ACC112 (cell line): ENCODE measurements around the gene FBN3.

ENCODE experiments used
- H2AFZ ChIP-seq: fragments of 200-600 bp; sonication (generic); one replicate; pipeline ENCODE4 v1.6.0; 2017; ENCODE audit warnings: antibody characterized with exemption, low read length; ENCODE audit not compliant: unreplicated experiment
- H3K27ac ChIP-seq: fragments of 200-600 bp; sonication (generic); 2 replicates; pipeline ENCODE4 v1.5.1; 2014; ENCODE audit warnings: low read depth, mild to moderate bottlenecking, antibody characterized with exemption, low read length, moderate library complexity
- H3K27me3 ChIP-seq: fragments of 200-600 bp; sonication (generic); 2 replicates; pipeline ENCODE4 v1.6.1; 2014; ENCODE audit warnings: mild to moderate bottlenecking, antibody characterized with exemption, low read length, moderate library complexity, mixed read lengths; ENCODE audit not compliant: insufficient read depth
- H3K36me3 ChIP-seq: fragments of 200-600 bp; sonication (generic); 2 replicates; pipeline ENCODE4 v1.6.1; 2016; ENCODE audit warnings: mild to moderate bottlenecking, antibody characterized with exemption, low read length, moderate library complexity, mixed read lengths; ENCODE audit not compliant: insufficient read depth
- H3K4me1 ChIP-seq: fragments of 200-600 bp; sonication (generic); one replicate; pipeline ENCODE4 v1.6.1; 2016; ENCODE audit warnings: low read length, mixed read lengths; ENCODE audit not compliant: insufficient read depth, unreplicated experiment, control insufficient read depth
- H3K4me3 ChIP-seq: fragments of 200-600 bp; sonication (generic); 2 replicates; pipeline ENCODE4 v1.5.1; 2014; ENCODE audit warnings: mild to moderate bottlenecking, low read depth, low read length
- H3K79me2 ChIP-seq: fragments of 200-600 bp; sonication (generic); one replicate; pipeline ENCODE4 v1.6.0; 2016; ENCODE audit warnings: low read length; ENCODE audit not compliant: control insufficient read depth, unreplicated experiment, insufficient read depth

FBN3 gene

DNA sequence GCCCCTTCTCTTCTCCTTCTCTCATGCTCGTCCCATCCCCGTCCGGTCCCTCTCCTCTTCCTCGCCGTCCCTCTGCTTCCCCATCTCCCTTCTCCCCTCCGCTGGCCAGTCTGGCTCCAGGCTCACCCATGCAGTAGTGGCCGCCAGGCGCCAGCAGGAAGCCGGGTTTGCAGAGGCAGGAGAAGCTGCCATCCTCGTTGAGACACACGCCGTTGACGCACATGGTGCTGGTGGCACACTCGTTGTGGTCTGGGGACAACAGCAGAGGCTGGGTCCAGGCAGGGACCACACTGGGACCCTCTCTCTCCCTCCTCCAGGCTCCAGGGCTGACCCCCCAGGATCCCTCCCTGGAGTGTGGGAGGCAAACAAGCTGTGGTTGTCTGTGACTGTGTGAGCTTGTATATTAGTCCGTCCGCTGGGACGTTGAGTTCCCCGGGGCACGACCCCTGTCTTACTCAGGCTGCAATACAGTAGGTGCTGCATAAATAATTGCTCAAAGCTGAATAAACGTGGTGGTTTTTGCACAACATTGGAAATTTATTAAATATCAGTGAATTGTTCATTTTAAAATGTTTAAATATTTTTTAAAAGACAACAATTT, 16.4 kb downstream of the FBN3 start:
- Histone ChIP-seq H3K36me3 (no peaks in the 10 kb centered on the region), H3K4me1 (no peaks in the 10 kb centered on the region), H3K79me2 (no peaks in the 10 kb centered on the region), H2AFZ (no peak overlapping the region), H3K27me3 (no peaks in the 10 kb centered on the region), H3K27ac (no peak overlapping the region), H3K4me3 (no peak overlapping the region)

DNA sequence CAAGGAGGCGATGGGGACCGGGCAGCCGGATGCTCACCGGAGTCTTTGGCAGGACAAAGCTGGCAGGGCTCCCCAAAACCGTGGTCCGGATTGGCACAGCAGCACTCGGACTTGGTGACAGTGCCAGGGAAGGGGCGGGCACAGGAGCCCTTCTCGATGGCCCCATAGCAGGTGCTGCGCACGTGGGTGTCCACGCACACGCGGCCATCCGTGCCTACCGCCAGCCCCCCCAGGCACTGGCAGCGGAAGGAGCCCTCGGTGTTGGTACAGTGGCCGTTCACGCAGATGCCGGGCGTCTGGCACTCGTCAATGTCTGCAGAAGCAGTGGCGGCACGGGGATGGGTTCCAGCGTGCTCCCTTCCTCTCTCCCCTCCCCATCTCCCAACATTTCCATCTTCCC, 17.9 kb downstream of the FBN3 start:
- Histone ChIP-seq H2AFZ (no peak overlapping the region), H3K4me3 (no peak overlapping the region), H3K4me1 (no peaks in the 10 kb centered on the region), H3K79me2 (no peaks in the 10 kb centered on the region), H3K36me3 (no peaks in the 10 kb centered on the region), H3K27me3 (no peaks in the 10 kb centered on the region), H3K27ac (no peak overlapping the region)

GRCh38 chr19:8129061-8129618, 20.3 kb downstream of the FBN3 start:
- H2AFZ ChIP-seq: no peak overlapping the region
- H3K79me2 ChIP-seq: no peaks in the 10 kb centered on the region
- no peaks in the 10 kb centered on the region for H3K36me3 ChIP-seq
- no peak overlapping the region for H3K4me3 ChIP-seq
- no peaks in the 10 kb centered on the region for H3K27me3 ChIP-seq
- H3K27ac ChIP-seq: no peak overlapping the region
- H3K4me1 ChIP-seq: no peaks in the 10 kb centered on the region

DNA sequence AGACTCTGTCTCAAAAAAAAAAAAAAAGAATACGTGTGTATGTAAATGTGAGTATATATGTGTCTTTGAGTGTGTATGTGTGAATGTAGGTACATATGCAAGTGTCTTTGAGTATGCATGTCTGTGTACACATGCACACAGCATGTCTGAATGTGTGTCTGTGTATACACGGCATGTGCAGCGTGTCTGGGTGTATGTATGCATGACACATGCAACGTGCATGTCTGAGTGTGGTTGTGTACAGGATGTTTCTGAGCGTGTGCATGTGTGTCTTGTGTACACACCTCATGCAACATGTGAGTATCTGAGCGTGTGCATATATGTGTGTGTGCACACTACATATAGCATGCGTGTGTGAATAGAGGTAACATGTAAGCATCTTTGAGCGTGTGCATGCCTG, 20.8 kb downstream of the FBN3 start:
- Histone ChIP-seq H3K36me3 (no peaks in the 10 kb centered on the region), H3K4me1 (no peaks in the 10 kb centered on the region), H2AFZ (no peak overlapping the region), H3K27ac (no peak overlapping the region), H3K27me3 (no peaks in the 10 kb centered on the region), H3K79me2 (no peaks in the 10 kb centered on the region), H3K4me3 (no peak overlapping the region)

DNA sequence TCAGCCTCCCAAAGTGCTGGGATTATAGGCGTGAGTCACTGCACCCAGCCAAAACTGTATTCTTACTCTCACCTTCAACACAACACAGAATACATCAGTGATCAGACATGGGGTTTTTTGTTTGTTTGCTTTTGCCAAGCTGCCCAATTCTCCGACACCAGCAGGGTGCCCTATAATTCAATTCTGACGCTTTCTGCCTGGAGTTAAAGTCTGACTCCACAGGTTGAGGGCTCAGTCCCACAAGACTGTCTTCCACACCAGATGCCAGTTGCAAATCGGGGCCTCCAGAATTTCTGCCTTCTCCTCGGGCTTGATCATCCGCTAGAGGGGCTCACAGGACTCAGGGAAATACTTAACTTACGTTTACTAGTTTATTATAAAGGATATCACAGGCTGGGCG, 22.1 kb downstream of the FBN3 start:
- no peaks in the 10 kb centered on the region for H3K36me3 ChIP-seq
- H3K79me2 ChIP-seq: no peaks in the 10 kb centered on the region
- no peak overlapping the region for H3K27ac ChIP-seq
- H2AFZ ChIP-seq: no peak overlapping the region
- no peak overlapping the region for H3K4me3 ChIP-seq
- H3K27me3 ChIP-seq: no peaks in the 10 kb centered on the region
- no peaks in the 10 kb centered on the region for H3K4me1 ChIP-seq

DNA sequence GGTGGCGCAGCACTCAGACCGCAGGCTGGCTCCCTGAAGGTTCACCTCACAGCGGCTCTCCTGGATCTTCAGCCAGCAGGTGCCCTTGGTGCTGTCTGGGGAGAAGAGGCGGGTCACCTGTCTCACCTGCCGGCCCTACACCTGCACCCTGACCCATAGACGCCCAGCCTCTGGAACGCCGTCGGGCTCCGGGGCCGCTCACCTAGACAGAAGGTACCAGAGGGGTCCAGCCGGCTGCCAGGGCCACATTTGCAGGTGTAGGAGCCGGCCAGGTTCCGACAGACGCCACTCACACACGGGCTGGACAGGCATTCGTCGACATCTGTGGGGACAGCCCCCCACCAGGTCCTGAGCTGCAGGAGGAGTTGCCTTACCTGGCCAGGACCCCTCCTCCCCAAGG, 22.9 kb downstream of the FBN3 start:
- H3K4me1 ChIP-seq: no peaks in the 10 kb centered on the region
- H3K27ac ChIP-seq: no peak overlapping the region
- no peak overlapping the region for H3K4me3 ChIP-seq
- no peak overlapping the region for H2AFZ ChIP-seq
- H3K27me3 ChIP-seq: no peaks in the 10 kb centered on the region
- H3K36me3 ChIP-seq: no peaks in the 10 kb centered on the region
- no peaks in the 10 kb centered on the region for H3K79me2 ChIP-seq

- no peaks in the 10 kb centered on the region for H3K36me3 ChIP-seq
- H3K79me2 ChIP-seq: no peaks in the 10 kb centered on the region
- no peaks in the 10 kb centered on the region for H3K4me1 ChIP-seq
- H3K27me3 ChIP-seq: no peaks in the 10 kb centered on the region
- H3K27ac ChIP-seq: no peak overlapping the region
- no peak overlapping the region for H2AFZ ChIP-seq
- H3K4me3 ChIP-seq: no peak overlapping the region
These were observed 23.4 kb downstream of the FBN3 start for GRCh38 chr19:8126008-8126407.

GRCh38 chr19:8123683-8124082, 25.7 kb downstream of the FBN3 start:
- no peak overlapping the region for H3K4me3 ChIP-seq
- H3K36me3 ChIP-seq: no peaks in the 10 kb centered on the region
- no peak overlapping the region for H3K27ac ChIP-seq
- H3K4me1 ChIP-seq: no peaks in the 10 kb centered on the region
- H3K79me2 ChIP-seq: no peaks in the 10 kb centered on the region
- H2AFZ ChIP-seq: no peak overlapping the region
- no peaks in the 10 kb centered on the region for H3K27me3 ChIP-seq

DNA sequence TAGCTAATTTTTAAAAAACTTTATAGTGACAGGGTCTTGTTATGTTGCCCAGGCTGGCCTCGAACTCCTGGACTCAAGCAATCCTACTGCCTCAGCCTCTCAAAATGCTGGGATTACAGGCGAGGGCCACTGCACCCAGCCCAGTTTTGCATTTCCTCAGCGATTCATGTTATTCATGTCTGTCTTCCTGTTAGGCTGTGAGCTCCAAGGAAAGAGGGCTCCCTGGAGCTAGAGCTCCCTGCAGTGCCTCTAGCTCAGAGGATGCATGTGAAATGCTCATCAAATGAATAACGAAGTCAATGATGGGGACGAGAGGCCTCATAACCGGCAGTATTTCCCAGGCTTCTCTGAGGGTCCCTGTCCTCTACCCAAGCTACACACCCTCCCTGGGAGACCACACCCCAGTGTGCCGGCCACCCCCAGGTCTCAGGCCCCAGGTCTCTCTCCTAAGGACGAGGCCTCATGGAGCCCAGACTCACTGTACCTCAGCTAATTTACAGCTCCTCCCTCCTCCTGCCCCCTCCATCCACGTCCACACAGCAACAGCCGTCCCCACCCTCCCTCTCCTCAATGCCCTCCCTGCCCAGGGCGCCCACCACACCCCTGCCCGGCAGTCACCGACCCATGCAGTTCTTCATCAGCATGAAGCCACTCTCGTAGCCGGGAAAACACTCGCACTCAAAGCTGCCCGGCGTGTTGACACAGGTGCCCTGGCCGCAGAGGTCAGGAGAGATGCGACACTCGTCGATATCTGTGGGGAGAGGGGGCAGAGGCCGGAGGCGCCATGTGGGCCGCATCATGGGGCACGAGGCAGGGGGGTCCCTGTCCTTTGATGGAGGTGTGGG, 28.5 kb downstream of the FBN3 start:
- Histone ChIP-seq H3K4me1 (no peaks in the 10 kb centered on the region), H2AFZ (no peak overlapping the region), H3K4me3 (no peak overlapping the region), H3K36me3 (no peaks in the 10 kb centered on the region), H3K79me2 (no peaks in the 10 kb centered on the region), H3K27ac (no peak overlapping the region), H3K27me3 (no peaks in the 10 kb centered on the region)

DNA sequence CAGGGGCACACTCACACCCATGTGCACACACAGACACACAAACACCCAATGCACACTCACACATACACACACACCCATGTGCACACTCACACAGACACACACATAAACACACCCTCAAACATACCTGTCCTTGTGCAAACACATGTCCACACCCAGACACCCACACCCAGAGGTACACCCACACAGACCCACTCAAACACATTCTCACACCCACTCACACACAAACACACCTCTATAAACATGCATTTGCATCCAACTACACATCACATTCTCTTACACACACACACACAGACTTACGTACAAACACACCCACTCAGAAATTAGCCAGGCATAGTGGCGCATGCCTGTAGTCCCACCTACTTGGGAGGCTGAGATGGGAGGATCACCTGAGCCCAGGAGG, 31.4 kb downstream of the FBN3 start:
- Histone ChIP-seq H2AFZ (no peak overlapping the region), H3K27ac (no peak overlapping the region), H3K36me3 (no peaks in the 10 kb centered on the region), H3K27me3 (no peaks in the 10 kb centered on the region), H3K4me3 (no peak overlapping the region), H3K79me2 (no peaks in the 10 kb centered on the region), H3K4me1 (no peaks in the 10 kb centered on the region)
